ENCODE measurements around the gene TBKBP1.

Gene TBKBP1

DNA sequence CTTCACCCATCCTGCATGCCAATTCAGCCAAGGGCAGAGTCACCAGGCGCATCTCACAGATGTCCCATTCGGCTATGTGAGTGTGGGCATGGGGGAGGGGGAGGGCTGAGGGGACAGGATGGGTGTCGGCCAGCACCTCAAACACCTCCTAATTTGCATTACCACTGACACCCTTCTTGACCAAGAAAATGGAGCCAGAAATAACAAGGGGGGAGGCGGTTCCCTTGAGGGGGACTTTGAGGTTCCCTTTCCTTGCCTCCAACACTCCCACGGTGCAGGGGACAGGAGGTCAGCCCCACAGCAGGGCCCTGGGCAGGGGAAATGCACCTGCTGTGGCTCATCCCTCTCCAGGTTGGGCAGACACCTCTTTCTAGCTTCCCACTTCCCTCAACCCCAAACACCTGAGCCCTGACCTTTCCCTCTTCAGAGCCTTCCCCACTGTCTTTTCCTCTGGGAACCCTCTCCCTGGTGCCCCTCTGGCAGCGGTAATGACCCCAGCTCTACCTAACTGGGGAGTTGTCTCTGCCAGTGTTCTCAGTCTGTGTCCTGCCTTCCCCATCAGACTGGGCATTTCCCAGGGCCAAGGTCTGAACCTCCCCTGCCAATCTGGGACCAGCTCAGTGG lies 20.9 kb downstream of the TBKBP1 start:
- no peak for DNase-seq

DNA sequence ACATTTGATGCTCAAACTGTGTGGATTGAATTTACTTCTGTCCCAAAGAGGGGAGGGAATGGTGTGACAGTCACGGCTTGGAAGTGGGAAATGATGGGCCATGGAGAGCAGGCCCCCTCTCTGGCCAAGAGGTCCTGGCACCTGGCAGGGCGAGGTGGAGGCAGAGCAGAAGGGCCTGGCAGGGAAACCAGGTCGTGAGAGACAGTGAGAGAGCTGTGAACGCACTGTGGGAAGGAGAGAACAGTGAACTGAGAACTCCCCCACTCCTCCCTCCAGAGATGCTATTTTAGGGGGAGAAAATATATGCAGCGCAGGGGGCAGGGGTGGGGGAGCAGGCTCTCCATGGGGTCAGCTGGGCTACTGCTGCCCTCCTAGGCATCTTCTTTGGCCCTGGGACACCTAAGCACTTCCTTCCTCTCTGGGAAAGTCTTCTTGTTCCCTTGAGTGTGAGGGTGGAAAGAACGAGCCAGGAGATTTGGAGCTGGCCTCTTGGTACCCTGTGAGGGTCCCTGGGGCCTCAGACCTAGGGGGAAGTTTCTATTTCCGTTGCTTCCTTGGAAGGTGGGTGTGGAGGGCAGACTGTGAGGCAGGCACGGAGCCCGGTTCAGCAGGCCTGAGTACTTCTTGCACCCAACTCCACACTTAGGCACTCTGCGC lies 21.8 kb downstream of the TBKBP1 start:
- no peak for DNase-seq

DNA sequence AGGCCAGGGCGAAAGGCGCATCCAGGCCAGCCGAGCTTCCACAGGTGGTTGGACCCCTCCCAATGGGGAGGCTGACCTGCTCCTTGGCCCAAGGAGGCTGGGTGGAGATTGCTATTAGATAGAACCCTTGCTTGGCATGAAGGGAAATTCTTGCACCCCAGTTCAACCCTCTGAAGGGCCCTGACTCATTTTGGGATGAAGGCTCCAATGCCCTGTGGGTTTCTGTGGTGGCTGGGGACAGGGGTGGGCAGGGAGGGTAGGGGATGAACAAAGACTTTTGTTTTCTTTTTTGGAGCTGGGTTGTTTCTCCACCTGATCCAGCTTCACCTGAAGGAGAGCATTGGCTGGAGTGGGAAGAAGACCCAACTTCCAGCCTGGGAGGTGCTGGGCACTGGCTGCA lies 22.4 kb downstream of the TBKBP1 start:
- DNase-seq = no peak

GRCh38 chr17:47717261-47717697 lies 23.3 kb downstream of the TBKBP1 start:
- DNase-seq = no peak

DNA sequence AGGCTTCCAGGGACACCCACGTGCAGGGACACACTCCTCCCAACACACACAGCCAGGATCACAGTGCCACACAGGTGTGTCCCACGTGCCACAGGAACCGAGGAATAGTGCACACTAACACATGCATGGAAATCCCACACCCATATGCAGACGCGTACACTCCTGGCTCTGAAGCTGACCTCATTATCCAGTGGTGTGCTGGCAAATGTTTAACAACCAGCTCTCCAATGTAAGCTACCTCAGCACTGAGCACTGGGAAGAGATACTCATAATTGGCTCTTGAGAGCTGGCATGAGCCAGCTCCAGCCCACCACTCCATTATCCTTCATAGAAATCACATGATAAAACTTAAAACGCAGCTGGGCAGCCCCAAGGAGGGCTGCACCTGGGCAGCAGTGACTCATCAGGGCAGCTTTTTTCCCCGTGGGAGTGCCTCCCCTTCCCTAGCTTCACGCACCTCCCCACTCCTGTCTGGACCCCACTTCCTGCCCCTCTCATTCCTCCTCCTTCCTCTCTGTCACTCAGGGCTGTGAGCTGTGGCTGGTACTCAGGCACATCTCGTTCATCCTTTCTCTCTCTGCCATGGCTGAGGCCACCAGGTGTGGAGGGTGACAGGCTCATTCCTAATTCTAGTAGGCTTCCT lies 24.1 kb downstream of the TBKBP1 start:
- no peak for DNase-seq

- no peak for DNase-seq
Observed at GRCh38 chr17:47718634-47719405, 24.9 kb downstream of the TBKBP1 start.

GRCh38 chr17:47719411-47720152 lies 25.6 kb downstream of the TBKBP1 start:
- peak in 1 of 2 donors; percentile 13 for DNase-seq

- no peak for DNase-seq
Observed at GRCh38 chr17:47720196-47720595, 26.2 kb downstream of the TBKBP1 start.

DNA sequence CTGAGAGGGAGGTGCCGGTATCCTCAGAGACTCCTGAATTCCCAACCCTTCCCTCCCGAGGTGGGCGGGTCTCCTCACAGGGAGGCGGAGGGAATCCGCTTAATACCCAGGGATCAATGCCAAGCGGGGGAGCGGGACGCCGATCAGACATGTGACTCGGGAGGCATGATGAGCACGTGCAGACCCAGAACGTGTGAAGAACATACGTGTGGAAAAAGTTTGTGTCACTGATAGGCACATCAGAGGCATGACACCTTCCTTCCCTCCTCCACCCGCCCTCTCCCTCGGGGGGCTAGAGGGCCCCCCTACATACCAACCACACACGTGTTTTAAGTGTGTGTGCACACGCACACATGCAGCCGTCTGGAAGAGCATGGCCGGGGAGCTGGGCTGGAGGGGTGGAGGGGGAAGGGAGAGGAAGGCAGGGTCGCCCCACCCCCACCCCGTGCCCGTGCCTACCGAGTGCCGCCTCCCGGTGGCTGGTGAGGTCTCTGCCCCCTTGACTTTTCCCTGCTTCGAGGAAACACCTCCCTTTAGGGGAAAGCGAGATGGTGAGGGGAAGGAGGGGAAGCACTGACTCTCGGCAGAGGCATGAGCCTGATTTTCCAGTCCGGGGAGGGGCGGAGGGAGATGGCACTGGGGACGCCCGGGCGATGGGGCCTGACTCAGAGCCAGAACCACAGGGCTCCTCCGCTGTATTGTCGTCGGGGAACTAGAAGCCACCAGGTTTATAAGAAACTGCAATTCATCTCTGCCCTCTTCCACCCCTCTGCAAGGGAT lies 27.0 kb downstream of the TBKBP1 start:
- DNase-seq = peak; percentile 36 to 46

- no peak for DNase-seq
Observed at GRCh38 chr17:47721725-47722124, 27.8 kb downstream of the TBKBP1 start.

DNA sequence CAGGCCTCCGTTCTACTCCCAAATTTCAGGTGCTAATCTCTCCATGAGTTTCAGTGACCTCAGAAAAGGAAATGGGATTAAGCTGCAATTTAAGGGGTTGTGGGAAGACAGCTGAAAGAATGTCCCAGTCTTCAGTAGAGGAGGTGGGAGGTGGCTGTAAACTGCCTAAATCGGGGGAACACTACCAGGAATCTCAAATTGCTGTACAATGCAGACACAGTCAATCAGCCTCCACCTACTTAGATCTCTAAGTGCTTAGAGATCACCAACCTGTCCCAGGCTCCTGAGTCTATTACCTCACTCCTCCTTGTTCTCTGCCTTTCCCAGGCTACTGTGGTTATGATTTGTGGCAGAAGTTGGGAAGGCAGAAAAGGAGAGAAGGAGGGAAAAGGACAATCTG lies 30.7 kb downstream of the TBKBP1 start:
- no peak for DNase-seq

DNA sequence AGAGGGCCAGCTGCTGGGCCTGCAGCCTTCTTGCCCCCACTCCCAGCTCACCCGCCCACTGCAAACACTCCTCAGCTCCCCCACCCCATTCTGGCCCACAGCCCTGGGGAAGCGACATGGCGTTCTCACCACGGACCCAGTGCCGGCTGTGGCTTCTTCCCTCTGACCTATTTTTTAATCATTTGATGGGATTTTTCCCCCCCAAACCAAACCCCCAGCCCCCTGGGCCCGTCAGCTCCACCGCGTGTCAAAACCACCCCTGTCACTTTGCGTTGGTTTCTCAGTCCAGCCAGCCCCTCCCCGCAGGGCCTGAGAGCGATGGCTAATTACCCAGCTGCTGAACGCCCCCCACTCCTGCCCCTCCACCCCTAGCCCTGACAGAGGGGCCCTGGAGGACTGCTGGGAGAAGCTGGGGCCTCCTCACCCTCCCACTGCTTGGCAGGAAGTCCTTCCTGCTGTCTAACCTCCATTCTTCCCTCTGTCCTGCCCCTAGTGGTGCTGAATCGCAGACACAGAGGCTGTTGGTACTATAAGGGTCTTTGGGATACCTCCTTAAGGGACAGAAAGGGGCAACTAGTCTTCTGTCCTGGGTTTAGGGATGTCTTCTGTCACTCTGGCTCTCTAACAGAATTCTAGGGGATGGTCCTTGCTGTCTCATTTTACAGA lies 31.6 kb downstream of the TBKBP1 start:
- no peak for DNase-seq

DNA sequence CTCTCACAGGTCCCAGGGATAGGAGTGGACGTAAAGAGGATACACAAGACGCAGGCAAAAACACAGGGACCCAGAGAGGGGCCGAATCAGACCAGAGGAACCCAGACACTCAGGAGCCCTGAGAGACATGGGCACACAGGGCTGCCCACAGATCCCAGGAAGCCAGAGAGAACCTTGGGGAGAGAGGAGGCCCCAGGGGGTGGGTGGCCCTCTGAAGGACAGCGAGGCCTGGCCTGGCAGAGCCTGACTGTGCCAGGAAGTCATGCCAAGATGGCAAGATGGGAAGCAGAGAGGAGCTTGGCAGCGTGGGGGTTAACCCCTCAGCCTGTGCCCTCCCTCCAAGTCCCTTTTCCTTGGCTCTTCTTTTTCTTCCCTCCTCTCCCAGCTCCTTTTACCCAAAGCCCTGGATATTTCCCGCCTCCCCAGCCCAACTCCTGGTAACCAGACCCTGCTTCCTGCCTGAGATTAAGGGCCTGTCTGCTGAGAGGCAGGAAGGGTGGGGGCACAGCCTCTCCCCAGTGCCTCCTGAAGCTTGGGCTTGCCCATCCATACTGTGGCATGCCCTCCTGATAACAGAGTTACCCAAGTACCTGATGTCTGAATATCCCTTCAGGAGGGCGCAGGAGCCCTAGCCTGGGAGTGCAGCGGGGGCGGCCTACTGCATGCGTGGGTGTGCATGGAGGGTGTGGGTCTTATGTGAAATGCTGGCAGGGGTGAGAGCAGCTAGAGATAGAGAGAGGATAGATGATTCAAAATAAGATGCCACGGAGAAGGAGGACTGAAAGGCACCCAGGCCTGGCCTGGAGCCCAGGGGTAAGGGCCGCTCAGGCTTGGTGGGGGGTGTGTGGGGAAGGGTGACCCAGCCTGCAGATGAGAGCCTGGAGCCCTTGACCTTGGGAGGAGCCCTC lies 33.1 kb downstream of the TBKBP1 start:
- DNase-seq = no peak

DNA sequence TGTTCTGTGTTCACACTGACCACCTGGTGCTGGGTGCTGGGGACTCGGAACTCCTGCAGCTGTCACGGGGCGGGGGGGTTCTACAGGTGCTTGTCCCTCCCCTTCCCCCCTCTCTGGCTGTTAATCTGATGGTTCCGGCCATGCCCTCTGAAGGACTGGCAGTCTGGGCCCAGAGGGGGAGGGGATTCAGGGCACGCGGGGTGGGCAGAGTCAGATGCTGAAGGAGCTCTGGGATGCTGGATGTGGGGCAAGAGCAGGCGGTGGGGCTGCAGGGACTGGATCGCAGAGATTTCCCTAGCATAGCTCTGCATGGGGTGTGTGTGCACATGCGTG lies 33.7 kb downstream of the TBKBP1 start:
- no peak for DNase-seq

DNA sequence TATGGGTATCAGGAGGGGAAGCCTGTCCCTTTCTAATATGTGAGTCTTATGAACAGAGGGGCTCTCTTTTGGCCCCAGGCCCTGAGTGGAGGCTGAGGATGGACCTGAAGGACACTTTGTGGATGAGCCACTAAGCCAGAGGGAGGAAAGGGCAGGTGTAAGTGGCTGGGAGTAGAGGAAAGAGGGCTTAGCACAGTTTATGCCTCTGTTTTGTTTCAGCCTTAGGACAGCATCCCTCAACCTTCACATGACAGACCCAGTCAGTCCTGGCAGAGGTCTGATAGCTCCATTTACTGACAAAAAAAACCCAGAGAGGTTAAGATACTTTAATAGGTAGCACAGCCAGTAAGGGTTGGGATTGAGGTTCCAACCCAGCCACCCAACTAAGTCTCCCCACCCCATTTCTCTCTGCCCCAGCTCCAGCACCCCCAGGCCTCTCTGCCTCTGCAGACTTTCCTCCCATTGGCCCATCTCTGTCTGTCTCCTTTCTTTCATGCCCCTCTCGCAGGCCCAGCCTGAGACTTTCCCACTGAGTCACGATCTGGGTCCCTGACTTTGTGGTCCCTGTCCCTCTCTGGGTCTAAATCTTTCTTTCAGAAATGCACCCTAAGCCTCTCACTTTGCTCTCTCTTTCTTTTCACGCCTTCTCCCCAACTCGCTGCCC lies 34.4 kb downstream of the TBKBP1 start:
- no peak for DNase-seq

GRCh38 chr17:47729476-47729875 lies 35.5 kb downstream of the TBKBP1 start:
- DNase-seq = no peak

DNA sequence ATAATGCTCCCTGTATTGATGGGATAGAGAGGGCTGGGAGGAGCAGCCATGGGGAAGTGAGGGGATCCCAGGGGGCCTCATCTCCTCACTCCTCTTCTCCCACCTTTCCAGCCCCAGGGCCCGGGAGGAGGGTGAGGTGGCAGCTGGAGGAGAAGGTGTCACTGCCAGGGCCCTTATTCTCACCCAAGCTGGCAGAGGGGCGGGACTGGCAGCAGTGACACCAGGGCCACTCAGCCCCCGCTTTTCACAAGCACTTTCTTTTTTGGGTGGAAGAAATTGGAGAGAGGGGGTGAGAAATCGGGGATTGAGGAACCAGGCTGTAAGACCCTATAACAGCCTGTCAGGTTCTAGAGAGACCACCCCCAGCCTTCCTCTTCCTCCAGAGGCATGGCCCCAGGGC lies 36.7 kb downstream of the TBKBP1 start:
- DNase-seq = no peak

DNA sequence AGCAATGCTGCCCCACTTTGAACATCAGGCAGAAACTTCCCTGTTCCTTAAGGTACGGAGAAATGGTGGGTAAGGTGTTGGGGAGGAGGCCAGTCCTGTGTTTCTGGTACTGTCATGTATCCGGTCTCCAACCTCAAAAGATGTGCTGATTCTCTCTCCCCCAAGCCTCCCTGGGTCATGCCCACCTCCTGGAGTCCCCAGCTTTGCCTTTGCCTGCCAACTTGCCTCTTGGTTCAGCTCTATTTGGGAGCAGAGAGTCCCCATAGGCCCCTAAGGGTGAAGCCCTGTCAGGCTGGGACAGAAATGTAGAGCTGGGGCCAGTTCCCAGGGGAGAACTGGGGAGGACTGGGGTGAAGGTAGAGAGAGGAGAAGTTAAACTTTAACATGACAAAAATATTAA lies 37.4 kb downstream of the TBKBP1 start:
- DNase-seq = no peak

- no peak for DNase-seq
Observed at GRCh38 chr17:47732399-47733046, 38.6 kb downstream of the TBKBP1 start.

Data from inflammatory macrophage treated with lipopolysaccharide for 1 hour (primary cell).